Fibroblast of skin of left biceps (primary cell): ENCODE data around the gene USP5.
A peak's percentile ranks its signal among the peaks of the same experiment; 100 is the strongest.

Experiments
- DNase-seq, 2 experiments: peaks; one replicate each; pipeline ENCODE4 v3.0.0-alpha.2; 2013; ENCODE audit warnings: low read depth in 2 of 2

Gene USP5, protein sequence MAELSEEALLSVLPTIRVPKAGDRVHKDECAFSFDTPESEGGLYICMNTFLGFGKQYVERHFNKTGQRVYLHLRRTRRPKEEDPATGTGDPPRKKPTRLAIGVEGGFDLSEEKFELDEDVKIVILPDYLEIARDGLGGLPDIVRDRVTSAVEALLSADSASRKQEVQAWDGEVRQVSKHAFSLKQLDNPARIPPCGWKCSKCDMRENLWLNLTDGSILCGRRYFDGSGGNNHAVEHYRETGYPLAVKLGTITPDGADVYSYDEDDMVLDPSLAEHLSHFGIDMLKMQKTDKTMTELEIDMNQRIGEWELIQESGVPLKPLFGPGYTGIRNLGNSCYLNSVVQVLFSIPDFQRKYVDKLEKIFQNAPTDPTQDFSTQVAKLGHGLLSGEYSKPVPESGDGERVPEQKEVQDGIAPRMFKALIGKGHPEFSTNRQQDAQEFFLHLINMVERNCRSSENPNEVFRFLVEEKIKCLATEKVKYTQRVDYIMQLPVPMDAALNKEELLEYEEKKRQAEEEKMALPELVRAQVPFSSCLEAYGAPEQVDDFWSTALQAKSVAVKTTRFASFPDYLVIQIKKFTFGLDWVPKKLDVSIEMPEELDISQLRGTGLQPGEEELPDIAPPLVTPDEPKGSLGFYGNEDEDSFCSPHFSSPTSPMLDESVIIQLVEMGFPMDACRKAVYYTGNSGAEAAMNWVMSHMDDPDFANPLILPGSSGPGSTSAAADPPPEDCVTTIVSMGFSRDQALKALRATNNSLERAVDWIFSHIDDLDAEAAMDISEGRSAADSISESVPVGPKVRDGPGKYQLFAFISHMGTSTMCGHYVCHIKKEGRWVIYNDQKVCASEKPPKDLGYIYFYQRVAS

DNA sequence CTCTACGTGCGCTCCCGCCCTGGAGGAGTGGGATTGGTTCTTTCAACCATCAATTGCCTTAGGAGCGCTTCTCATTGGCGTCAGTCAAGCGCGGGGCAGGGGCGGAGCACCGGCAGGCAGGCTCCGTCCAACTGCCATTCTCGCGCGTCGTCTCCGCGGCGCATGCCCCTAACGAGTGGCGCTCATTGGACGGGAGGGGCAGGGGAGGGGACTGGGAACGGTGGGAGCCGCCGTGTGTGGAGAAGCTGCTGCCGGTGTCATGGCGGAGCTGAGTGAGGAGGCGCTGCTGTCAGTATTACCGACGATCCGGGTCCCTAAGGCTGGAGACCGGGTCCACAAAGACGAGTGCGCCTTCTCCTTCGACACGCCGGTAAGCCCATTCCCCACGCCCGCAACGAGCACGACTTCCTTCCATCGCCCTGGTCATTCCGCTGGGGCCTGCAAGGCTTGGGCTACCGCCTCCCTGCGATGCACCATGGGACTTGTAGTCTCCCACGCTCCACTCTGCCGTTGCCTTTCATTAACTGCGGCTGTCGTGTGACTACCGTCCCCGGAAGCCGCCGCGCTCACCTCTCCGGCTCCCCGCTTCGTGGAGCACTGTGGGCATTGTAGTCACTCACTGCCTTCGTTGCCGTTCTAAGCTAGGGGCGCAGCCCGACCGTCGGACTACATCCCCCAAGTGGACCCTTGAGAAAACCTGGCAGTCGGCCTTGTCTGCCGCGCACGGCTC is at the start of gene USP5:
TSS of gene USP5 (plus strand) at position 230 of the 730 bp plus-strand sequence. CDS start at position 260, 30 bp downstream.
- DNase-seq, result peak; percentile 99

GRCh38 chr12:6807170-6807569 is 44.8 kb upstream of the USP5 start:
- no peak for DNase-seq

DNA sequence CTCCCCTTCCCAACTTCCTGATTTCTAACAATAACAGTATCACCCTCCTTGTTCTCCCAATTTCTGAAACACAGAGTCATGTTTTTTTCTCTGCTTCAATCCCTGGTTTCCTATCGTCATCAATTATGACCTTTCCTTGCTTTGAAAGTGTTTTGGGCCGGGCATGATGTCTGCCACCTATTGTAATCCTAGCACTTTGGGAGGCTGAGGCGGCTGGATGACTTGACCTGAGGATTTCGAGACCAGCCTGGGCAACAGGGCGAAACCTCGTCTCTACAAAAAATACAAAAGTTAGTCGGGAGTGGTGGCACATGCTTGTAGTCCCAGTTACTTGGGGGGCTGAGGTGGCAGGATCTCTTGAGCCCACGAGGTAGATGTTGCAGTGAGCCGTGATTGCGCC is 42.9 kb upstream of the USP5 start:
- DNase-seq, result no peak

- no peak for DNase-seq
Observed at GRCh38 chr12:6810758-6811157, 41.2 kb upstream of the USP5 start.

GRCh38 chr12:6813363-6813762 is 38.6 kb upstream of the USP5 start:
- no peak for DNase-seq

DNA sequence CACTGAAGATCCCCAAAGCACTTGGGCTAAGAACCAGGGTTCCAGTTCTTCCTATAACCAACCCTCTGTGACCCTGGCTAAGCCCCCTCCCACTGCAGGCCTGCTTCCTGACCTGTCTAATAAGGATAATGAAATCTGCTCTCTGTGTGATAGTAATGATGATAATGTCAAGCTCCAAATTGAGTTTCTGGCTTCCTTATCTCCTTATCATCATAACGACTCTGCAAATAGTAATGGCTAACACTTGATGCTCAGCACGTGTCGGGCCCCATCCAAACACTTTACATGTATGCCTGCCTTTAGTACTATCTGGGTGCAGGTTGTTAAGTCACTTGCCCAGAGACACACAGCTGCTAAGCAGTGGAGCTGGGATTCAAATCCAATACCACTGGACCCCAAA is 35.4 kb upstream of the USP5 start:
- DNase-seq, result no peak

GRCh38 chr12:6817098-6817497 is 34.9 kb upstream of the USP5 start:
- no peak for DNase-seq

GRCh38 chr12:6817662-6818157 is 34.2 kb upstream of the USP5 start:
- DNase-seq, result no peak

GRCh38 chr12:6818222-6818621 is 33.7 kb upstream of the USP5 start:
- no peak for DNase-seq

GRCh38 chr12:6818645-6819044 is 33.3 kb upstream of the USP5 start:
- no peak for DNase-seq

- DNase-seq, result no peak
Observed at GRCh38 chr12:6819106-6820030, 32.6 kb upstream of the USP5 start.

GRCh38 chr12:6820166-6820565 is 31.8 kb upstream of the USP5 start:
- DNase-seq, result no peak

DNA sequence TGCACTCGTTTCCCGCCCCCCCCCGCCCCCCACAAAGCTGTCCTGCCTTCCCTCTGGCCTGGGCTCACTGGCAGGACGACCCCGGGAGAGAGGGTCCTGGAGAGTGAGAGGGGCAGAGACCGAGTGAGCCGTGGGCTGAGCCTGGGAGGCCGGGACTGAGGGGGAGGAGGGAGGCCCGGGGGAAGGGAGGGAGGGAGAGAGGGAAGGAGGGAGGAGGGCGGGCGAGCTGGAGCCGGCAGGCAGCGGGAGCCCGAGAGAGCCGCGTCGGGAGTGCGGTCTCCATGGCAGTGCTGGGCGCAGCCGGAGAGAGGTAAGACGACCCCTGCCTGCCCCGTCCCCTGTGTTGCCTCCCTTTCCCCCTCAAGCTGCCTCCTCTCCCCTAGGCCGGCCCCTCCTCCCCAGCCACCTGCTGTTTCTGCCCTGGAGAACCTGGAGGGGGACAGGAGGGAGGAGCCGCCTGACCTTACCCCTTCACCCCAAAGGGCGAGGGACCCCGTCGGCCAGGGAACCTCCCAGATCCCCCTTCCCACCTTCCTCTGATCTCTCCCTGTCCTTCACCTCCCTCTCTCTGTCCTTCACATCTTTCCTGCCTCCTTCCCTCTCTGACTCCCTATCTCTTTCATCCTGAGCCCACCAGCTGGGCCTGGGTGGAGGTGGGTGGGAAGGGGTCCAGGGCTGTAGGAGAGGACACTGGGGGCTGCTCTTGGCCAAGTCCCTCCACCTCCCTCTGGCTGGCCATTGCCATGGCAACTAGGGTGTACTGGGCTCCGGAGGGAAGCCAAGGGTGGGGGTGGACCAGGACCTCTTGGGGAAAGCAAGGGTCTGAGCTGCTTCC is 30.1 kb upstream of the USP5 start, which contains the start of gene GPR162:
TSS of gene GPR162 (plus strand) at position 231 of the 835 bp plus-strand sequence. CDS start 2,078 bp downstream, outside the sequence.
- DNase-seq, result no peak

DNA sequence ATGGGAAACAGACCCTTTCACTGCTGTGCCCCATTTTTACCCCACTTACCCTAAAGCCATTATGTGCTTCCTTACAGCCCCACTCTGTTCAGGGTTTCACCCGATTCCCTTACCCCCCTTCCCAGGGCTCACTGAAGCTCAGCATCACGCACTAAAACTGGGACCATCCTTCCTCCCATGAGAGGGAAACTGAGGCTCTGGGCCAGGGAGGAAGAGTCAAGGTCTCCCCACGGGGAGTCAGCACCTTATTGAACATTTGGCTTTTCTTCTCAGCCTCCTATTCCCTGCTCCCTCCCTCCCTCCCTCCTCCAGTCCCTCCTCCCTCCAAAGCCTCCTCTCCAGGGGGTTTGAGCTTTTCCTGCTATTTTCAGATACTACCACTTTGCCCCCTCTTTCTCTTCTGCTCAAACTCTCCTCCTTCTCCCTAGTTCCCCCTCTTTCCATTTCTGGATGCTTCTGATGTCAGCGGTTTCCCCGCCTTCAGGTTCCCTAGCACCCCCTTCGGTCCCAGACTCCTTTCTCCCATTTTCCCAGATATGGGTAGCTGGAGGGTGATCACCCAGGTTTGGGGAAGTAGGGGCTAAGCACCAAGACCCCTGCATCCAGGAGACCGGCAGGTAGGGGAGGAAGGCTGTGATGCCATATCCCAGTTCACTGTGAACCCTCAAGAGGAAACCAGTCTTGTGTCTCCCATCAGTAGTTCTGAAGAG is 29.4 kb upstream of the USP5 start:
- DNase-seq, result no peak

DNA sequence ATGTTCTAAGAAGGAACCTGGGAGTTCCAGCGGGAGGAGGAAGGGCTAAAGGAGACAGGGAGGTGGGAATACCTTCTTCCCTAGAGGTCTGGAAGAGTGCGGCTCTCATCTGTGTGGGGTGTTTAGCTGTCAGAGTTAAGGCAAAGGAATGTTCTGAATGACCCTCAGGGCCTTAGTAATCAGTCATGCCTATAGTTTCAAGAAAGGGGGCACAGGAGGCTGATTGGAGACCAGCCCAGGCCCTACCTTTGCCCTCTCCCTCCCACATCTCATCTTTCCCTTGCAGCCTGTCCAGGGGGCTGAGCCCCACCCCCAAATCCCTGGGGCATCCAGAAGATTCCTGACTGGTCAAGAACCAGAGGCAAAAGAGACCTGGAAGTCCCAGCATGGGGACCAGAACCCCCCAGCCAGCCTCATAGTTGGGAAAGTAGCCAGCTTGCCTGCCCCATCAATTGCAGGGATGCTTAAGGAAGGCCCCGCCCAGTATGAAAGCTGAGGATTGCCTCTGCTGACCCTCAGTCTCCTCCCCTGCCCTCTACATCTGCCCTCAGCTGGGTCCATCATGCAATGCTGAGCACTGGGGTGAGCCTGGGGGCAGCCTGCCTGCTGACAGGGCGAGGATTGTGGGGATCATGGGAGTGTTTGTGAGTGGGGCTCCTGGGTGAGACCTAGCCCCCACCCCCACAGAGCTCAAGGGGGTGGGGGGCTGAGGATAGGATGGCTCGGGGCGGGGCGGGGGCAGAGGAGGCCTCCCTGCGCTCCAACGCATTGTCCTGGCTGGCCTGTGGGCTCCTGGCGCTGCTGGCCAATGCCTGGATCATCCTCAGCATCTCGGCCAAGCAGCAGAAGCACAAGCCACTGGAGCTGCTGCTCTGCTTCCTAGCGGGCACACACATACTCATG is 28.5 kb upstream of the USP5 start:
- DNase-seq, result no peak

GRCh38 chr12:6824085-6824775 is 27.7 kb upstream of the USP5 start:
- no peak for DNase-seq

- DNase-seq, result no peak
Observed at GRCh38 chr12:6824901-6825381, 27.0 kb upstream of the USP5 start.
